ENCODE measurements around the gene MORC1.

The MORC1 gene, protein sequence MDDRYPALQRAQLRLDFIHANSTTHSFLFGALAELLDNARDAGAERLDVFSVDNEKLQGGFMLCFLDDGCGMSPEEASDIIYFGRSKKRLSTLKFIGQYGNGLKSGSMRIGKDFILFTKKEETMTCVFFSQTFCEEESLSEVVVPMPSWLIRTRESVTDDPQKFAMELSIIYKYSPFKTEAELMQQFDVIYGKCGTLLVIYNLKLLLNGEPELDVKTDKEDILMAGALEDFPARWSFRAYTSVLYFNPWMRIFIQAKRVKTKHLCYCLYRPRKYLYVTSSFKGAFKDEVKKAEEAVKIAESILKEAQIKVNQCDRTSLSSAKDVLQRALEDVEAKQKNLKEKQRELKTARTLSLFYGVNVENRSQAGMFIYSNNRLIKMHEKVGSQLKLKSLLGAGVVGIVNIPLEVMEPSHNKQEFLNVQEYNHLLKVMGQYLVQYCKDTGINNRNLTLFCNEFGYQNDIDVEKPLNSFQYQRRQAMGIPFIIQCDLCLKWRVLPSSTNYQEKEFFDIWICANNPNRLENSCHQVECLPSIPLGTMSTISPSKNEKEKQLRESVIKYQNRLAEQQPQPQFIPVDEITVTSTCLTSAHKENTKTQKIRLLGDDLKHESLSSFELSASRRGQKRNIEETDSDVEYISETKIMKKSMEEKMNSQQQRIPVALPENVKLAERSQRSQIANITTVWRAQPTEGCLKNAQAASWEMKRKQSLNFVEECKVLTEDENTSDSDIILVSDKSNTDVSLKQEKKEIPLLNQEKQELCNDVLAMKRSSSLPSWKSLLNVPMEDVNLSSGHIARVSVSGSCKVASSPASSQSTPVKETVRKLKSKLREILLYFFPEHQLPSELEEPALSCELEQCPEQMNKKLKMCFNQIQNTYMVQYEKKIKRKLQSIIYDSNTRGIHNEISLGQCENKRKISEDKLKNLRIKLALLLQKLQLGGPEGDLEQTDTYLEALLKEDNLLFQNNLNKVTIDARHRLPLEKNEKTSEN

GRCh38 chr3:109117939-109118338 is at the start of gene MORC1:
Gene MORC1, minus strand, starts transcription at chr3:109118134. Its CDS starts 75 bp downstream, at chr3:109118059.
- DNase-seq (ENCODE audit: low read depth), result no peak
- TF ChIP-seq, protein P1, sequence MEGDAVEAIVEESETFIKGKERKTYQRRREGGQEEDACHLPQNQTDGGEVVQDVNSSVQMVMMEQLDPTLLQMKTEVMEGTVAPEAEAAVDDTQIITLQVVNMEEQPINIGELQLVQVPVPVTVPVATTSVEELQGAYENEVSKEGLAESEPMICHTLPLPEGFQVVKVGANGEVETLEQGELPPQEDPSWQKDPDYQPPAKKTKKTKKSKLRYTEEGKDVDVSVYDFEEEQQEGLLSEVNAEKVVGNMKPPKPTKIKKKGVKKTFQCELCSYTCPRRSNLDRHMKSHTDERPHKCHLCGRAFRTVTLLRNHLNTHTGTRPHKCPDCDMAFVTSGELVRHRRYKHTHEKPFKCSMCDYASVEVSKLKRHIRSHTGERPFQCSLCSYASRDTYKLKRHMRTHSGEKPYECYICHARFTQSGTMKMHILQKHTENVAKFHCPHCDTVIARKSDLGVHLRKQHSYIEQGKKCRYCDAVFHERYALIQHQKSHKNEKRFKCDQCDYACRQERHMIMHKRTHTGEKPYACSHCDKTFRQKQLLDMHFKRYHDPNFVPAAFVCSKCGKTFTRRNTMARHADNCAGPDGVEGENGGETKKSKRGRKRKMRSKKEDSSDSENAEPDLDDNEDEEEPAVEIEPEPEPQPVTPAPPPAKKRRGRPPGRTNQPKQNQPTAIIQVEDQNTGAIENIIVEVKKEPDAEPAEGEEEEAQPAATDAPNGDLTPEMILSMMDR (IDR thresholded peaks at IDR 0.05; ENCODE audit: low read length, missing control alignments), result no peak
- no peak within 1 kb of the TSS for H3K4me3 ChIP-seq (replicated peaks; ENCODE audit: low read depth, low read length)

DNA sequence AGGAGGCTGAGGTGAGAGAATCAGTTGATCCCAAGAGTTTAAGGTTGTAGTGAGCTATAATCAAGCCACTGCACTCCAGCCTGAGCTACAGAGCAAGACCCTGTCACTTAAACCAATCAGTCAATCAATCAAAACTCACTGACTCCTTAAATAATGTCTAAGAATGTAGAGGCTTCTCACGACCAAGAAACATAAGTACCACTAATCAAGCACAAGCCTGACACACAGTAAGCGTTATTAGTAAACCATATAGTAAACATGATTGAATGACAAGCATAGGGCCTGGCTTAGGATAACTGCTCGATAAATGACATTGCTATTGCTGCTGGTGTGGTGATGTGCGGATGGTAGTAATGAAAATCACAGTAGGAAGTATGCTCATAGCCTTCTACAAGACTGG is 48.0 kb upstream of the MORC1 start:
- DNase-seq (ENCODE audit: low read depth), result no peak
- no peak overlapping the region for H3K4me3 ChIP-seq (replicated peaks; ENCODE audit: low read depth, low read length)
- TF ChIP-seq, protein P1 (IDR thresholded peaks at IDR 0.05; ENCODE audit: low read length, missing control alignments), result no peak

- H3K4me3 ChIP-seq (replicated peaks; ENCODE audit: low read depth, low read length), result no peak overlapping the region
- TF ChIP-seq, protein P1 (IDR thresholded peaks at IDR 0.05; ENCODE audit: low read length, missing control alignments), result no peak
- DNase-seq (ENCODE audit: low read depth), result no peak
Observed at GRCh38 chr3:109161487-109162123, 43.7 kb upstream of the MORC1 start.

DNA sequence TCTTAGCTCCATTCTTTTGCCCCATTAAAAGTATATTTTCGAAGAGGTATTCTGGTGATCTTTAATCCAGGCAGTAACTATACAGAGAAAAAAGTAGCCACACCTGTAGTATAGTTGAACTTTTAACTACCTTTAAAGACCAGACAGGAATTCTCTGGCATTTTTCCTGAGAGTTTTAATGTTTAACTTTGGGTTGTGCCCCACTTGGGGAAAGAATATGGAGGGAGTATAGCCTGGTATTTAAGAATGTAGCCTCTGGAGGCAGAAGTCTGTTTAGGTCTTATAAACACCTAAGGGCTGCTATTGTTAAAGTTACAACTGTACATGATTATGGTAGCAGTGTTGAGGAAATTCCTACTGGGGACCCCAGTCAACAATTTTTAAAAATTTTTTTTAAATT is 37.9 kb upstream of the MORC1 start:
- TF ChIP-seq, protein P1 (IDR thresholded peaks at IDR 0.05; ENCODE audit: low read length, missing control alignments), result no peak
- H3K4me3 ChIP-seq (replicated peaks; ENCODE audit: low read depth, low read length), result no peak overlapping the region
- DNase-seq (ENCODE audit: low read depth), result no peak

GRCh38 chr3:109154979-109155378 is 37.0 kb upstream of the MORC1 start:
- no peak overlapping the region for H3K4me3 ChIP-seq (replicated peaks; ENCODE audit: low read depth, low read length)
- peak; percentile 4 for DNase-seq (ENCODE audit: low read depth)
- TF ChIP-seq, protein P1 (IDR thresholded peaks at IDR 0.05; ENCODE audit: low read length, missing control alignments), result no peak

GRCh38 chr3:109152320-109152719 is 34.4 kb upstream of the MORC1 start:
- DNase-seq (ENCODE audit: low read depth), result no peak
- TF ChIP-seq, protein P1 (IDR thresholded peaks at IDR 0.05; ENCODE audit: low read length, missing control alignments), result no peak
- H3K4me3 ChIP-seq (replicated peaks; ENCODE audit: low read depth, low read length), result no peak overlapping the region

Data from fibroblast of pulmonary artery (primary cell).